ENCODE measurements around the gene RRM2.
"Not testable (repeated sequence)": the region's sequence is repeated elsewhere in the genome, so short reads cannot be mapped to it uniquely, and the experiment has no call there.

The RRM2 gene

DNA sequence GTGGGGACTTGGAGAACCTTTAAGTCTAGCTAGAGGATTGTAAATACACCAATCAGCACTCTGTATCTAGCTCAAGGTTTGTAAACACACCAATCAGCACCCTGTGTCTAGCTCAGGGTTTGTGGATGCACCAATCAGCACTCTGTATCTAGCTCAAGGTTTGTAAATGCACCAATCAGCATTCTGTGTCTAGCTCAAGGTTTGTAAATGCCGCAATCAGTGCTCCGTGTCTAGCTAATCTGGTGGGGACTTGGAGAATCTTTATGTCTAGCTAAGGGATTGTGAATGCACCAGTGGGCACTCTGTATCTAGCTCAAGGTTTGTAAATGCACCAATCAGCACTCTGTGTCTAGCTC, 30.7 kb upstream of the RRM2 start:
- DNase-seq, result not testable (repeated sequence)

DNA sequence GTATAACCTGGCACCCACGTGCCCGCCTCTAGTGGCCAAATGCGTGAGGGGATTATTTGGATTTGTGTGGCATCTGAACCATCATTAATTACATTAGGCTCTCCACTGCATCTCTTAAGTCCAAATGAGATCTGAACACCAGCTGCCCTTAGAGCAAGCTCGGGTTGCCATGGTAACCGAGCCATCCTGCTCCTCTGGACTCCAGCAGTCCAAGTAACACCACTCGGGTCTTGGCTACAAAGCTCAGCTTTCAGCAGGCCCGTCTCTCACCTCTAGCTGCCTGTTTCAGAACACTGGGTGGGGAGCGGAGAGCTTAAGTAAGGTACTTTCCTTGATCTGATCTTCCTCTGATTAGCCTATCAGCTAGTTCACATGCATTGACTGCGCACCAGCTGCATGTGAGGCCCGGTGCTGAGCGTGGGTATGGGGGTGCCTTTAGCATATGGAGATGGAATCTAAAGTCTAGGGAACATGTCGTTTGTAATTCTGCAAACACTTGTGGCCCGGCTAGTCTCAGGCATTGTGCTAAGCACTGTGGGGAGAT, 28.2 kb upstream of the RRM2 start:
- no peak for DNase-seq

DNA sequence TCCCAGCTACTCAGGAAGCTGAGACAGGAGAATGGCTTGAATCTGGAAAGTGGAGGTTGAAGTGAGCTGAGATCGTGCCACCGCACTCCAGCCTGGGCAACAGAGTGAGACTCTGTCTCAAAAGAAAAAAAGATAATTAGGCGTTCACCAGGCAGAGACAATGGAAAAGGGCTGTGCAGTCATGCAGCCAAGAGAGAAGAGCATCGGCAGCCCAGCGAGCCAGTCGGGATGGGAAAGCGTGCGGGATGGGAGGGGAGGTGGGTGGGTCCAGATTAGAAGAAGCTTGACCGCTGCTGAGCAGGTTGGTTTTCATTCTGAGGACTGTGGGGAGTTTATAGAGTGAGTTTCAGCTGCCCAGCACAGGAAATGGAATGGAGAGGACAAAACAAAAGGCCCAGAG, 27.4 kb upstream of the RRM2 start:
- no peak for DNase-seq

DNA sequence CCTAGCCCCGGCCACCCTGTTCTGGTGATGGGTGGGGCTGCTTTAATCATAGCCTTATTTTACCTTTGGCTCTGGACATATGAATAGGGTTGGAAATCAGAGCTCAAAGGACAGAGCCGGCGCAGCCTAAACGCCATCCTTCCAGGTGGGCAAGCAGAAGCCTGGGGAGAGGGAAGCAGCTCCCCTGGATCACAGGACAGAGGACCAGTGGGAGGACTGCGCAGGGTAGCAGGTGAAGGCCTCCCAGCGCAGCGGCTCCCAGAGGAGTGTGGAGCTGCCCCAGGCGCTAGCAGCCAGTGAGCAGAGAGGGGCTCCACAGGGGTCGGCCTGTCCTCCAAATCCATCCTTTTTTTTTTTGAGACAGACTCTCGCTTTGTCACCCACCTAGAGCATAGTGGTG, 25.9 kb upstream of the RRM2 start:
- DNase-seq, result no peak

DNA sequence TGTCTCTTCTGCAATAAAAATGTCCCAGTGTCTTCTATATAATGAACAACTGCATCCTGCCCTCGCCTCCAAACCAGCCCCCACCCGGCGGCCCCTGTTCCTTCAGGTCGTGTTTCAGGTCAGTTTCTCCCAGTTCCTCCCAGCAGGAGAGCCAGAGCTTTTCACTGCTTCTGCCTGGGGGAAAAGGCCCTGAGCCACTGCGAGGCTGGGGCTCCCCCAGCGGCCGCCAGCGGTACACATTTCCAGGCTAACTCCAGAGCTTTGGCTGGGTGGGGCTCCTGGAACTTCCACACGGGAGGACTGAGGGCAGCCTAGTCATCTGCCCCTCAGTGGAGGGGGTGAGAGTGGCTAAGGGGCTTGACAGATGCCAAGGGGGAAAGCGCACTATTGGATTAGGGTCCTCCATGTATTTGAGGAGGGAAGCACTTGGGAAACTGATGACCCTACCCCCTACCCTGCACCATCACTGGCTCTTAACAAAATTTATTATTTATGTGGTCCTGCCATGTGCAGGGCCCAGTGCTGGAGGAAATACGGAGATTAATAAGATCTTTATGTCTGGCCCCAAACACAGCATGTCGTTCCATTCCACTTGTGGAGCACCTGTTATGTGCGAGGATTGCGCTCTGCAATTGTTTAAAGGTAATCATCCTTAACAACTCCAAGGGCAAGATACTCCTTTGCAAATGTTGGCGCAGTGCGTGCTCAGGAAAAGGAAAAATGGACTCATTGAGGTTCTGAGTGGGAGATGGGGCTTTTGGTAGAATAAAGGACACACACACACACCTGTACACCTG, 25.0 kb upstream of the RRM2 start:
- no peak for DNase-seq

DNA sequence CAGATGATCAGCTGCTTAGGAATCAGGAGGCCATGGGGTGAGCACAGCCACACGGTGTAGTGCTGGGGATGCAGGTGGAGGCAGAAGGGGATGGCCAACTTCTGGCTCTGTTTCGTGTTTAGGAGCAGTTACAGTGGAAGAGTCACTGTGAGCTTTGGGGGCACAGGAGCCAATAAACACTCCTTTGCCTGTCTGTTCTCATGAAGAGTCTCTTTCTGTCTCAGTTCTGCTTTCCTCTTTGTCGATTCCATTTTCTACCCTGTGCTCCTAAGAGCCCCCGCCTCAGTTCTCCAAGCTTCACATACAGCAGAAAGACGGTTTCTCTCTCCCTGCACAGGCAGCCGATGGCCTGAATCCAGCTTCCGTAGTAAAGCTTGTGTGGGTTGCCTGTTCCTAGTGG, 21.0 kb upstream of the RRM2 start:
- DNase-seq, result no peak

DNA sequence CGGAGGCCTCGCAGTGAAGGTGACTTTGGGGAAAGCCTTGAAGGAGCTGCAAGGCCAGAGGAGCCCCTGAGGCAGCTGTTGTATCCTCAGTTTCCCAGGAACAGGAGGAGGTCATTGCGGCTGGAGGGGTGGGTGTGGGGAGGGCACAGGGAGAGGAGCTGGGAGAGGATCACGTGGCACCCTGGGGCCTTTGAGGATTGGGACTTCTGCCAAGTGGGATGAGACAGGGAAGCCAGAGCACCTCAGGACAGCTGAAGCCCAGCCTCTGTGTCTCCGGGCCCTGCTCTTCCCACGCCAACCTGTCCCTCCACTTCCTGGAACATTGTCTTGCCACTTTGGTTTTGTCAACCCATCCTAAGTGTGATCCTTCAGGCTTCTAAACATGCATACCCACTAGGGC, 19.4 kb upstream of the RRM2 start:
- DNase-seq, result no peak

DNA sequence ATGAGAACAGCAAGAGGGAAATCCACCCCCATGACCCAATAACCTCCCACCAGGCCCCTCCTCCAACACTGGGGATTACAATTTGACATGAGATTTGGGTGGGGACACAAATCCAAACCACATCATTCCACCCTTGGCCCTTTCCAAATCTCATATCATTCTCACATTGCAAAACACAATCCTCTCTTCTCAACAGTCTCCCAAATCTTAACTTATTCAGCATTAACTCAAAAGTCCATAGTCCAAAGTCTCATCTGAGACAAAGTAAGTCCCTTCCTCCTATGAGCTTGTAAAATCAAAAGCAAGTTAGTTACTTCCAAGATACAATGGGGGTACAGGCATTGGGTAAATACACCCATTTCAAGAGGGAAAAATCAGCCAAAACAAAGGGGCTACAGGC, 17.6 kb upstream of the RRM2 start:
- DNase-seq, result not testable (repeated sequence)

DNA sequence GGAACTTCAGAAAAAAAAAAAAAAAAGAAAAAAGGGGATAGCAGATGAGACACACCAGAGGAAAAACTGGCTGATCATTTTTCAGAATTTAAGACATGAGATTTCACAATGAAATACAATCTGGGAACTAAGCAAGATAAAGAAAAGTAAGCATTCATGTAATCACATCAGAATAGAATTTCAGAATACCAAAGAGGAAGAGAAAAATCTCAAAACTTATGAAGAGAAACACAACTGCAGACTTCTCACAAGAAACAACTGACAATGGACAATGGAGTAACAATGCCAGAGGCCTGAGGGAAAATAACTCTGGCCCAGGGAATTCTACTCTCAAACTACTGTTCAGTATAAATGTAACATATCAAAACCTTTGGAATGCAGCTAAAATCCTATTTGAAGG, 13.2 kb upstream of the RRM2 start:
- no peak for DNase-seq

DNA sequence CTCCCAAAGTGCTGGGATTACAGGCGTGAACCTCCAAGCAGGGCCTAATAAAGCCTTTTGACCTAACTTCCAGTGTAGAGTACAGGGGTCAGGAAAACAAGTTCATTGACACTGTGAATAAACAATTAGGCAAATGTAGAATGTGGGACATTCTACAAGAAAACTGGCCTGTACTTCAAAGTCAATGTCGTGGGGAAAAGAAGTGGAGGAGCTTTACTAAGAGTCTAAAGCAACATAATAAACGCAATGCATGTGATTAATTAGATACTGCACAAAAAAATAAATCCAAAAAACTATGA, 3.6 kb upstream of the RRM2 start:
- DNase-seq, result no peak

DNA sequence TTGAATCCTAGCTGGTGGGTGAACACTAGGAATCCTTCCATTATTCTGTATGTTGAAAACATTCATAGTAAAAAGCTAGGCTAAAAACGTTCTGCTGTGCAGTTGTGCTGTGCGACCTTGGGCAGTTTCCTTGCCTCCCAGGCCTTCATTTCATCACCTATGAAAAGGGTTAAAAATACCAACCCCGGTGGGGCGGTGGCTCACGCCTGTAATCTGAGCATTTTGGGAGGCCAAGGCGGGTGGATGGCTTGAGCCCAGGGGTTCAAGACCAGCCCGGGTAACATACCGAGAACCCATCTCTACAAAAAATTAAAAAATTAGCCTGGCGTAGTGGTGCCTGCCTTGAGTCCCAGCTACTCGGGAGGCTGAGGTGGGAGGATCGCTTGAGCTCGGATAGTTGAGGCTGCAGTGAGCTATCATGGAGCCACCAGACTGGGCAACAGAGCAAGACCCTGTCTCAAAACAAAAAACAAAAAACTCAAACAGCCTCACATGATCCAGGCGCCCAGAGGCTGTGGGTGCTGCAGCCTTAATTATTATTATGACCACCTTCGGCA, 2.9 kb upstream of the RRM2 start:
- DNase-seq, result no peak

DNA sequence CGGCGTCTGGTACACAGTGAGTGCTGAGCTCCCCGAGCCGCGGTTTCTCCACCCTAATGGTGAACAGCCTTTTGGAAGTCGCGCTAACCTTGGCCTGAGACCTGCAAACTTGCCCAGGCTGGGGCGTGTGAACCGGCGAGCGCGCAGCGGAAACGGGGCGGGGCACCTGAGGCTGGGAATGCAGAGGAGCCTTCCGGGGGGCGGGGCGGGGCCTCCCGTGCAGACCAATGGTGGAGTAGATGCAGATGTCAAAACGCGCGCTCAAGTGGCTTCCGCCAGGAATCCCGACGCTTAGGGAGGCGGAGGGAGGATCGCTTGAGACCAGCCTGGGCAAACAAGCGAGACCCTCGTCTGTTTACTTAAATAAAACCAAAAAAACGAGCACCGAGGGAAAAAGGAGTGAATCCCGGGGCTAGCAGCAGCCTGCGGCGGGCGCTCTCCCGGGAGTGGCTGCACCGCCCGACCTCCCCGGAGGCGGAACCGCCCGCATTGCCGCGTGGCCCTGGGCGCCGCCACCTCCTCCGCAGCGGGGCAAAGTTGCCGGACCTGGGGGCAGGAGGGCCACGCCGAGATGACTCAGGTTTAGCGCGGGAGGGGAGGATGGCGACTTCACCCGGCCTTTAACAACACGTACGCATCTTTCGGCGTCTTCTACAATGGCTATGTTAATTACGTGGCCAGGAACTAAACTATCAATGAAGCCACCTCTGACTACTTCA, 2.2 kb upstream of the RRM2 start:
- DNase-seq, result peak; percentile 90

DNA sequence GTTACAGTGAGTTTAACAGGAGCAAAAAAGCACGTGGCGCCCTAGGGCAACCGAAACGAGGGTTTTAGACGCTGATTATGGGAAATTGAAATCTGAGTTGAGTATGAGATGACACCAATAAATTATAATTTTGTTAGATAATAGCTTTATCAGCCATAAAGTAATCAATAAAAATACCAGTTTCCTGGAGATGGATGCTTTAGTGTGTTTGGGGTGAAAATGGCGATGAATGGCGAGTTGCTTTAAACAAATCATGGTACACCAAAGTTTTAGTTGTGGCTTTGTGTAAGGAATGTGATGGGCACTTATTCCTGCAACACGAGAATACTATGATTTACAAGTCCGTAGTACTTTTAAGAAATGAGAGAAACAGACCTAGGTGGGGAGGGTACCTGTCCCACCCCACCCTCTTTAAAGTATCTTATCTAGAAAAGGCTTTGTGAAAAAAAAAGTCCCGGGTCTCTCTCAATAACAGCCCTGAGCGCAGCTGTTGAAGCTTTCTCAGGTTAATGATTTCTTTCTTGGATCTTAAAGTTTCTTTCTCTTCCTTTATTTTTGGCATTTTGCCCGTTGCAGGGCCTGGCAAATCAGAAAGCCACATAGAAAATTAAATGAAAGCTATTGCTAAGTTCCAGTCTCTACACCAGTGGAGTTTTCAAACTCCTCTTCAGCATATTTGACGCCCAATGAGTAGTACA, 1.5 kb upstream of the RRM2 start:
- no peak for DNase-seq

DNA sequence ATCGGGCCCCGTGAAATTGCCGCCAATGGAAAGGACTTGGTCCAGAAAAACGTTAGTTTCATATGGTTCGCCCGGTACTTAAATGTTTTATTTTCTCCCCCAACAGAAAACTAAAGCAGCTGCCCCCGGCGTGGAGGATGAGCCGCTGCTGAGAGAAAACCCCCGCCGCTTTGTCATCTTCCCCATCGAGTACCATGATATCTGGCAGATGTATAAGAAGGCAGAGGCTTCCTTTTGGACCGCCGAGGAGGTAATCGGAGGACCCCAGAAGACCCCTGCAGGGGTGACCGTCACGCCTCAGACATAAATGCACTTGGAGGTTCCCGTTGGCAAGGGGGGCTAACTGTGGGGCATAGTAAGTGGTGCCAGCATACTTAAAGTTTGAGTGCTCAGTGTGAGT, 742 bp downstream of the RRM2 start:
- no peak for DNase-seq

DNA sequence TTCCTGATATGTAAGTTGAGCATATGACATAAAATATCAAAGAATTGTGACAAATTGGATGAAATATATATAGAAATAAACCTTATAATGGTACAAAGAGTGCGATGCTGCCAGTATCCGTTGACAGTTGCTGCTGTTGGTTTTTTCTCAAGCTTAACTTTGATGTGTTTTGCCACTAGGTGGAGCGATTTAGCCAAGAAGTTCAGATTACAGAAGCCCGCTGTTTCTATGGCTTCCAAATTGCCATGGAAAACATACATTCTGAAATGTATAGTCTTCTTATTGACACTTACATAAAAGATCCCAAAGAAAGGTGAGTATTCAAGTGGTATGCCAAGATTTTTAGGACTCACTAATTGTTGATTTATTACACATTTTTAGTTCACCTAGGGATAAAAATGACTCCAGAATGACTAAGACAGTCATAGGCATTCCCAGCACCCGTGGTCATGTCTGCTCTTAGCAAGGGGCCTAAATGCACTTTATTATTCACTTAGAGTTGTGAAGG, 2.1 kb downstream of the RRM2 start:
- DNase-seq, result peak; percentile 44

DNA sequence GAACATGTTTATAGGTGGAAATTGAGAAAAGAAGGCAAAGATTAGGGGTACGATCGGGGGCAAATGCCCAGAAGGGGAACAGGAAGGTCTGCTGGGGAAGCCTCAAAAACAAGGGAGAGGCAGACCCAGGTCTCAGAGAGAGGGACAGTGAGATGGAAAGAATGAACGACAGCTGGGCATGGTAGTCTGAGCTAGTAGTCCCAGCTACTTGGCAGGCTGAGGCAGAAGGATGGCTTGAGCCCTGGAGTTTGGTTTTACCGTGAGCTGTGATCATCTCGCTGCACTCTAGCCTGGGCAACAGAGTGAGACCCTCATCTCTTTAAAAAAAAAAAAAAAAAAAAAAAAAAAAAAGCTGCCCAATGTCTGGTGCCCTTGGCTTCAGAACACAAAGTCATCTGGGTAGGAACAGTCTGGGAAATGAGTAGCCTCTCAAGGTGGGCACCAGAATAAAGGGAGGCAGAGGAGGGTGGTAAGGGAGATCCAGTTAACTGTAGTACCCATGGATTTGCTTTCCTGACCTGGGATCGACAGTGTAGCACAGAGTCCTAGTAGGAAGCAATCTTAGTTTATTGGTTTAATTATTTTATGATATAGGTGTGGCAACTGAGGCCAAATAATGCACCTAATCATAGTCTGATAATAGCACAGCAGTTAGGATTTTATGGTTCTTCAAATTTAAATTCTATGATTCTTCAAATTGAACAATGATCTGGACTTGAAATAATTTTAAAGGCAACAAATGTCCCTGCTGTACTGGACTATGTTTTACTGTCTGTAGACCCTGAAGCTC, 3.5 kb downstream of the RRM2 start:
- no peak for DNase-seq

DNA sequence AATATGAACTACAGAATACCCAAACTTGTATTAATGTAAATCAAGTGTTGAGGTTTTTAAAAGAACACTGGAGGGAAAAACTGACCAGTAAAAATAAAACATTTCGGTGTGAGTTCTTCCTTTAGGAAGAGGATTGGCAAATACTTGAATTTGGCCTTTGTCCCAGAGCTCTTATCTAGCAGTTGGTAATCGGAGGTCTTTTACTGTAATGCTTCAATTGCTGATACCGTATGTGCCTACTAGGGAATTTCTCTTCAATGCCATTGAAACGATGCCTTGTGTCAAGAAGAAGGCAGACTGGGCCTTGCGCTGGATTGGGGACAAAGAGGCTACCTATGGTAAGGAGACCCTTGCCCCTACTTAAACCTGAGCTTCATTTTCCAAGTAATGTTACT, 4.1 kb downstream of the RRM2 start:
- DNase-seq, result no peak

DNA sequence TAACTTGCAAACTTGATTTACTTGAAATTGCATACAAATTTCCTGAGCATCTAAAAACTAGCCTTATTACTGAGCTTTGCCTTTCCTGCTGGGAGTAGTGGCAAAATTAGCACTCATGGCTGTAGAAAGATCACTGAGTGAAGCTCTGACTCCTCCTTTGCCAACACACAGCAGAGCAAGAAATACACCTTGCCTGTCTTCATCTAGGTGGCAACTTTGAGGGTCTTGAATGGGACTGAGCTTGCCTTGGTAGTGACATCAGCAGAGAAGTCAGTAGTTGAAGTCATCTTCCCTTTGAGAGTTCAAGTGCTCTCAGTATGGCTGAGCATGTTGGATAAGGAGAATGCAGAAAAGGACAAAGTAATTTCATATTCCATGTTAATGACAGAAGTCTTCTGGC, 5.9 kb downstream of the RRM2 start:
- no peak for DNase-seq

DNA sequence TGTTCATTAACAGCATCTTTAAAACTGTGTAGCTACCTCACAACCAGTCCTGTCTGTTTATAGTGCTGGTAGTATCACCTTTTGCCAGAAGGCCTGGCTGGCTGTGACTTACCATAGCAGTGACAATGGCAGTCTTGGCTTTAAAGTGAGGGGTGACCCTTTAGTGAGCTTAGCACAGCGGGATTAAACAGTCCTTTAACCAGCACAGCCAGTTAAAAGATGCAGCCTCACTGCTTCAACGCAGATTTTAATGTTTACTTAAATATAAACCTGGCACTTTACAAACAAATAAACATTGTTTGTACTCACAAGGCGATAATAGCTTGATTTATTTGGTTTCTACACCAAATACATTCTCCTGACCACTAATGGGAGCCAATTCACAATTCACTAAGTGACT, 7.0 kb downstream of the RRM2 start:
- no peak for DNase-seq

DNA sequence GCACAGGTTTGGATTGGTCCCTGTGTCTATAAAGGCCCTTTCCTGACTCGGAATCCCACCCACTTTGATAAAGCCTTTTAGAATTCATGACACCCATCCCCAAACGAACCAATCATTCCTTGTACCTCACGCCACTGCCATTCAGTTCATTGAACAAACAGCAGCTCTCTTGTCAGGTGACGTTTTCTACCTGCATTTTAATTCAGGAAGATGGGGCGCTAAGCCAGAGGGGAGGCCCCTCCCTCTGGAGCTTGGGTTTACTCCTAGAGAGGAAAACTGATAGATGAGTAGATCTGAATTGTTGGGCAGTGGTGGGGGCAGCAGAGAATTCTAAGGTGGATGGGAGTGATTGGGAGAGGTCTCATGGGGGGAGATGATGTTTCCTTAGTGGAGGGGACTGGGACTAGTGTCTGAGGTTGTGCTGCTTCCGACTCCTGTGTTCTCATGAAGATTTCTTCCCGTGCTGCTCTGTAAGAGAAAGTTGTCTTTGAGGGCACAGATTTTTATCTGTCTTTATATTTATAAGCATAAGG, 9.6 kb downstream of the RRM2 start:
- no peak for DNase-seq

DNA sequence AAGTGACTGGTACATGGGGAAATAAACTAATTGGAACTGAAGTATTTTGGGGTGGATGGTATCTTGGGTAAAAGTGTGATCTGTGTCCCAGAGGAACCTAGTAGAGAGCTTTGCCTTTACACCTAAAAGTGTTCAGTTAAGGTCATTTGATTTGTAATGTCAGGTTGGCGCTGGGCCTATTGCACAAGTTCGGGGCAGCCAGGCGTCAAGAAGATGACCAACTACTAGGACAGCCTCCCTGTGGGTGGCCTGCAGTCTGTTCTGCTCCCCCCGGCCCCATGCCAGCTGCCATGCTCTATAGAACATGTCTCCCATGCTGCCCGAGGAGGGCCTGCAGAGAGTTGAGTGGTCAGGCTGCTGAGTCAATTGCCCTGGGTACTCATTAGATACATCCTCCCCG, 10.1 kb downstream of the RRM2 start:
- no peak for DNase-seq

DNA sequence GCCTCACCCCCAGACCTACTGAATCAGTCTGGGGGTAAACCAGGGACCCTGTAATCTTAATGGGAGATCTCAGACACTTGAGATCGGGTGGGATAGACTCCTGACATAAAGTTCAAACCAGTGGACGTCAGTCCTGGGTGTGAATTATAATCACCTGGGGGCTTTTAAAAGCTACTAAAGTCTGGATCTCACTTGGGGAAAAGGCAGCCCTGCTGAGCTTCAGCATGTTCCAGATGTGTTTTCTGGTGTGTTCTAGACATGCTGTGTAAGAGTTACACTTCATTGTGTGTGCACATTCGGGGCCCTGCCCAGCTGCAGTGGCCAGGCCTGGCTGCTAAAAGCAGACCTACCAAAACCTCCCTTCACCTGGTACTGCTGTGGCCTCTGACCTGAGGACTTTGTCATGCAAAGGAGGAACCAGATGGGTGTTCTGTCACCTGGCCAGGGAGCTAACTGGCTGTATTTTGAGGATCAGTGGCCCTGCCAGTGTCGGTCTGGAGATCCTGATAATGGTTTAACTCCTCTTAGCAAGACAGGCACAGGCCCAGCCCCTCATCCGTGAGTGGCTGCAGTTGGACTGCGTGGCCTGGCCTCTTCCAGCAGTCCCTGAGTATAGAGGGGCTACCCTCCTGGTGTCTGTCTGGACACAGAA, 10.6 kb downstream of the RRM2 start:
- DNase-seq, result no peak
